GM15510 (cell line): ENCODE results near the gene GPR146.

Experiments
- POLR2A ChIP-seq: IDR thresholded peaks from 3 replicates; pipeline ENCODE4 v1.6.1; 2011; ENCODE audit warnings: borderline replicate concordance; ENCODE audit not compliant: insufficient read length; ENCODE audit errors: extremely low read depth

The GPR146 gene

GRCh38 chr7:1020849-1021251 is 23.5 kb upstream of the GPR146 start:
- TF ChIP-seq POLR2A = no peak

GRCh38 chr7:1021366-1021765 is 23.0 kb upstream of the GPR146 start:
- TF ChIP-seq POLR2A = no peak

- TF ChIP-seq POLR2A = no peak
Measured at GRCh38 chr7:1021931-1022330, 22.4 kb upstream of the GPR146 start.

- TF ChIP-seq POLR2A = no peak
Measured at GRCh38 chr7:1022356-1022755, 22.0 kb upstream of the GPR146 start.

- no peak for TF ChIP-seq POLR2A
Measured at GRCh38 chr7:1022801-1023465, 21.4 kb upstream of the GPR146 start.

GRCh38 chr7:1024331-1024841 is 20.0 kb upstream of the GPR146 start:
- no peak for TF ChIP-seq POLR2A

- TF ChIP-seq POLR2A = no peak
Measured at GRCh38 chr7:1024876-1025742, 19.2 kb upstream of the GPR146 start.

- no peak for TF ChIP-seq POLR2A
Measured at GRCh38 chr7:1025743-1026581, 18.4 kb upstream of the GPR146 start.

- no peak for TF ChIP-seq POLR2A
Measured at GRCh38 chr7:1026721-1027161, 17.6 kb upstream of the GPR146 start.

- no peak for TF ChIP-seq POLR2A
Measured at GRCh38 chr7:1027242-1028043, 16.9 kb upstream of the GPR146 start.

- peak; percentile 89 for TF ChIP-seq POLR2A
Measured at GRCh38 chr7:1028044-1028770, 16.1 kb upstream of the GPR146 start.

GRCh38 chr7:1028775-1029636 is 15.3 kb upstream of the GPR146 start:
- no peak for TF ChIP-seq POLR2A

- no peak for TF ChIP-seq POLR2A
Measured at GRCh38 chr7:1029637-1030443, 14.5 kb upstream of the GPR146 start.
